Measurements from ENCODE around the gene CDH22.

DNA sequence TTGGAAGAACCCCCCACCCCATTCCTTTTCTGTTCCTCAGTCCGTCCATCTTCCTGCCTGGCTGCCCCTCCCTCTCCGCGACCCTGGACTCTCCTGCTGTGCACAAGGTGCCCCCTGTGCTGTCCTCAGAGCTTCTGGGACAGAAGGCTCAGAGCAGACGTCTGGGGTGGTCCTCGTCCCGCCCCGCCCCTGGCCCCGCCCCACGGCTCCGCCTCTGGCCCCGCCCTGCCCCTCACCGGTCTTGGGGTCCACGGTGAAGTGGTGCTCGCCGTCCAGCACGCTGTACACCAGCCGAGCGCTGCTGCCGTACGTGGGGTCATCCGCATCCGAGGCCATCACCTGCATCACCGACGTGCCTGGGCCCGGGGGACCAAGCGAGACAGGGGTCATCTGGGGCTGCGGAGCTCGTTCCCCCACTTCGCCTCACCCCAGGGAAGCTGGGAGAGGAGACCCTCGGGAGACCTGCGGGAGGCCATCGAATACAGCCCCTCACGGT, 81.0 kb downstream of the CDH22 start:
- TF ChIP-seq, protein P1, sequence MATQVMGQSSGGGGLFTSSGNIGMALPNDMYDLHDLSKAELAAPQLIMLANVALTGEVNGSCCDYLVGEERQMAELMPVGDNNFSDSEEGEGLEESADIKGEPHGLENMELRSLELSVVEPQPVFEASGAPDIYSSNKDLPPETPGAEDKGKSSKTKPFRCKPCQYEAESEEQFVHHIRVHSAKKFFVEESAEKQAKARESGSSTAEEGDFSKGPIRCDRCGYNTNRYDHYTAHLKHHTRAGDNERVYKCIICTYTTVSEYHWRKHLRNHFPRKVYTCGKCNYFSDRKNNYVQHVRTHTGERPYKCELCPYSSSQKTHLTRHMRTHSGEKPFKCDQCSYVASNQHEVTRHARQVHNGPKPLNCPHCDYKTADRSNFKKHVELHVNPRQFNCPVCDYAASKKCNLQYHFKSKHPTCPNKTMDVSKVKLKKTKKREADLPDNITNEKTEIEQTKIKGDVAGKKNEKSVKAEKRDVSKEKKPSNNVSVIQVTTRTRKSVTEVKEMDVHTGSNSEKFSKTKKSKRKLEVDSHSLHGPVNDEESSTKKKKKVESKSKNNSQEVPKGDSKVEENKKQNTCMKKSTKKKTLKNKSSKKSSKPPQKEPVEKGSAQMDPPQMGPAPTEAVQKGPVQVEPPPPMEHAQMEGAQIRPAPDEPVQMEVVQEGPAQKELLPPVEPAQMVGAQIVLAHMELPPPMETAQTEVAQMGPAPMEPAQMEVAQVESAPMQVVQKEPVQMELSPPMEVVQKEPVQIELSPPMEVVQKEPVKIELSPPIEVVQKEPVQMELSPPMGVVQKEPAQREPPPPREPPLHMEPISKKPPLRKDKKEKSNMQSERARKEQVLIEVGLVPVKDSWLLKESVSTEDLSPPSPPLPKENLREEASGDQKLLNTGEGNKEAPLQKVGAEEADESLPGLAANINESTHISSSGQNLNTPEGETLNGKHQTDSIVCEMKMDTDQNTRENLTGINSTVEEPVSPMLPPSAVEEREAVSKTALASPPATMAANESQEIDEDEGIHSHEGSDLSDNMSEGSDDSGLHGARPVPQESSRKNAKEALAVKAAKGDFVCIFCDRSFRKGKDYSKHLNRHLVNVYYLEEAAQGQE (IDR thresholded peaks at IDR 0.05; ENCODE audit: insufficient read depth in 1 of 2, low read depth in 2 of 2, low read length in 2 of 2), result no peak
- no peak for TF ChIP-seq POLR2AphosphoS5 (IDR thresholded peaks at IDR 0.05; ENCODE audit: low read depth, low read length)
- no peak for TF ChIP-seq TAF1 (IDR thresholded peaks at IDR 0.05; ENCODE audit: borderline replicate concordance, insufficient read depth, low read length)
